GOT3 (cell line): ENCODE measurements around the gene ATG9A.

Source experiments
- DNase-seq: peaks from one replicate; lab custom pipeline; 2025; ENCODE audit warnings: mixed read lengths; lab: John Stamatoyannopoulos, UW

The ATG9A gene

DNA sequence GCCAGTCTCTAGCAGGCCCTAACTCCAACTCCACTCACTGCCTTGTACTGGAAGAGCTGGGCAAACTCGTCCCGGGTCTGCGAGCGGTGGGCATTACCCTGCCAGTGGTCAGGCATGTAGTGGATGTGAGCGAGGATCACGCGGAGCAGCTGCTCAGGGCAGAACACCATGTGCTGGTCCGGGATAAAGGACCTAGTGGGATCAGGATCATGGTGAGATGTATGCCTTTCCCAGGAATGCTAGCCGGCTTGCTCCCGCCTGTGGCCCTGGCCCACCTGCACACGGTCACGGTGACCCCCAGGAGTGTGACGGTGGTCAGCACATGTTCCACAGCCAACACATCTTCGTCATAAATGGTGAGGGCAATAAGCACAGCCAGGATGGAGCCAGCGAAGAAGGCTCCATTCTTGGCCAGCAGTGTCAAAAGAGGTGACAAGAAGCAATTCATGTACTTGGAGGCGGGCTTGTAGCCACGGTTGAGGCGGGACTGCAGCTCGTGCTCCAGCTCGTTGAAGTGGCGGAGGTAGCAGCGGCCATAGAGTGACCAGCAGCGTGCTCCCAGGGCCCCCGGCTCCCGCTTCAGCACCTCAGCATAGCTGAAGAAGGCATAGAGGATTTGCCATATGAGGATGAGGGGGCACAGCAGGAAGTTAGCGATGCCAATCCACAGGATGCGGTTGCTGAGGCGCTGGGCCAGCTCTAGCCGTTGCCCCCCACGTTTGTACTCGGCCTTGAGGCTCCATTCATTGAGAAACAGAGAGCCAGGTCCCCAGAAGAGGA lies 5.4 kb downstream of the ATG9A start:
- no peak for DNase-seq

DNA sequence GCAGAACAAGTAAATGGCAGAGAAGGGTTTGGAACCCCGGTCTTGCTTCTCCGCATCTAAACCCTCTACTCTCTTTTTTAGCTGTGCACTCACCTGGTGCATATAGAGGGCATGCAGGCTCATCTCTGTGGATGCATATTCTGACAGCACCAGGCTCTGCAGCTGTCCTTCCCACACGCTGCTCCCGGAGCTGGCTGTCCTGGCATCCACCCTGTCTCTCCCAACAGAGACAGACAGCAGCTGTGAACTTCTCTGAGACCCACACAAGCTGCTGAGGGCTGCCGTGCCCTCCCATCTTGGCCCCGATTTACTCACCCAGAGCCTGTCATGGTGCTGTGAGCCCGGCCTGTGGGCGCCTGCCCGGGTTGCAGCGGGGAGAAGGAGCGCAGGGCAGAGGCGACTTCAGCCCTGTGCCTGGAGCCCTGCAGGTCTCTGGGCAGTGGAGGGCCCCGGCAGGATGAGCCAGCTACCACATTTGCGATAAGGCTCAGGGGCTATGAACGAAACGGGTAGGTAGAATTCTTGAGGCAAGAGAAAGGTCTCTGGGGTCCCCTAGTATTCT lies 7.4 kb downstream of the ATG9A start:
- DNase-seq = no peak

DNA sequence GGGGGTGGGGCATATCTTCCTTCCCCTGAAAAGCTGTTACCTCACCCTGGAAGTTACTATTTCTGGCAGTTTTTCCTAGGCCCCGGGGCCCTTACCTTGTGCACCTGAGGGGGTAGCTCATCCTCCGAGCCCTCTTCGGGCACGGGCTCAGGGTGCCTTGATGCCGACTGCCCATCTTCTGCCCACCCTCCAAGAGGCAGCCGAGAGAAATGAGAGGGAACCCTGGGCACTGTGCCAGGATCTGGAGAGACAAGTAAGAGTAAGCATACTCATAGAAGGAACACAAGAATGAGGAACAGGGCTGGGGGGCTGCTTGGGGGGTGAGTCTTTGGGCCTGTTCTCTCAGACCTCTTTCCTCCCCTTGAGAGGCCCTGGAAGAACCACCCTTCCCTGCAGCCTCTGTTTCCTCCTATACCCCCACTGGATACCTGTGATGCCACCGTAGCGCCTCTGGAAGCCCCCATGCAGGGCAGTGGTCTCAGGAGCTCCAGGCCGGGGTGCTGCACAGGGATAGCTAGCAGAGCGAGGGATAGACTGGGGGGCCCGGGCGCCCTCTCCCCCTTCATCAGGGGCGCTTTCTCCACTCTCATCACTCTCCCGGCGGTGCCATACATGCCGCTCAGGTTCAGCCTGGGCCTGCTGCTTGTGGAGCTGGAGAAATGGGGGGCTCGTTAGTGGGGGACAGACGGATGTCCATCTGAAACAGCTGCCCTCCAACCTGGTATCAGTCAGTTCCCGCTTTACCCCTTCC lies 8.6 kb downstream of the ATG9A start:
- no peak for DNase-seq

DNA sequence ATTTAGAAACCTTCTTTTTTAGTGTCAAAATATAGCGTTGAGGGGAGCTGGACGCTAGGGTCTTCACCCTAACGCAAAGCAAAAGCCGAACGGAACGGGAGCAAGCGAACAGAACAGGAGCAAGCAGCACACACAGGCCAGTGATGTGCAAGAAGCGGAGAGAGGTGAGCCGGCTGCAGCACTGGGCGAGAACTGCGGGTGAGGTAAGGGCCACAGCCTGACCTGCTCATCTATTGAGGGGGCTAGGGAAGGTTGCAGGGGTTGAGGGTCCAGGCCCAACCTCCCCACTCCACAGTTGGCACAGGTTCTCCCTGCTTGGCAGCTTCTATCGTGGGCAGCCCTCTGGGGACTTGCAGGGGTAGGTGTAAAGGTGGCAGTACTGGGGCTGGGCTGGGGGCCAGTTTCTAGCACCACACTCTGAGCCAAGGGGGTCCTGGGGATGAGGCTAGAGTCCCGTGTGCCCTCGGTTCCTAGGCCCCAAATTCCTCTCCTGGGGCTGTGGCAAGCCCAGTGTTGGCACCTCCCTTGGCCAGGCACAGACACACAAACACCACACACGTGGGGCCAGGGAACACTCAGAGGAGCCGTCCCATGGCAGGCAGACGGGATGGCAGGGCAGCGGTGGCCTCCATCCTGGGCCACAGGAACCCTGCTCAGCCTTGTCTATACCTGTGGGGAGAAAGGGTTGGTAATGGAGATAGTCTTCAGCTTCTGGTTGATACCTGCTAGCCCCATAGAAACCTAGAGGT lies 9.5 kb downstream of the ATG9A start:
- no peak for DNase-seq

DNA sequence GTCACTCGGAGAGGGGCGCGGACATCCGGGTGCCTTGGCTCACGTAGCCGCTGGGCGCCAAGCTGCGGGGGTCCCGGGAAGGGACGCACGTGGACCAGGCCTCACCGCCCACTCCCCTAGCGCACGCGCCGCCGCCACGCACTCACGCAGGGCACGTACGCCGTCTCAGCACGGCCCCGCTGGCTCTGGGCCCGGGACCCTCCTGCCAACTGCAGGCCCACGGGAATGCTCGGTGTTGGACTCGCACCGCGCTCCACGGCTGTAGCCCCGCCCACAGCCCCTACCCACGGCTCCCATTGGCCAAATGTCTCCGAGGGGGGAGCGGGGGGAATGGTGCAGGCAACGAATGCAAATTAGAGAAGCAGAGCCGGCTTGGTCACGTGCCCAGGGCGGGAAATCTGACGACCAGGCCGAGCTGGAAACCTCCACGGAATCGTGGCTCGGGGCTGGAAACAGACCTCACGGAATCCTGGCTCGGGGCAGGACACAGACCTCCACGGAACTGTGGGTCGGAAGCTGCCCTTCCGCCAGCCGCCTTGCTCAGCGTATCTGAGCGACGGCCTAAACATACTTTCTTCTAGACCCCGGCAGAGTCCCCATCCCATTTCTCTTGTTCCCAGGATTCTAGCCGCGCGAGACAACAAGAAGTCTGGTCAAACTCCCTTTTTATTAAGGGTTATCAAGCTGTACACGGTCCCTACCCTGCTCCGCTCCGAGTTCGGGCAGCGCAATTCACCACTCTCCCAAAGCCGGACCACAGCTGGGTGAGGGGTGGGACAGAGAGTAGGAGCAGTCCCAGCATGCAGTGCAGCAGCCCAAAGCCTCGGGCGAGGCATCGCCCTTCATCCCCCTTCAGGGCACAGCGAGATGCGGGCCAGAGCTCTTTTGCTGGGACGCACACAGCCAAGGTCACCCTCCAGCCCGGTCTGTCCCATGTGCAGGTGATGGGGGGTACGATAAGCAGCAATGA lies 10.4 kb downstream of the ATG9A start, which contains the start of gene ABCB6:
Gene ABCB6 (minus strand): TSS at position 227 of the 970 bp plus-strand sequence. CDS start 285 bp downstream, outside the sequence.
- peak; percentile 59 for DNase-seq

DNA sequence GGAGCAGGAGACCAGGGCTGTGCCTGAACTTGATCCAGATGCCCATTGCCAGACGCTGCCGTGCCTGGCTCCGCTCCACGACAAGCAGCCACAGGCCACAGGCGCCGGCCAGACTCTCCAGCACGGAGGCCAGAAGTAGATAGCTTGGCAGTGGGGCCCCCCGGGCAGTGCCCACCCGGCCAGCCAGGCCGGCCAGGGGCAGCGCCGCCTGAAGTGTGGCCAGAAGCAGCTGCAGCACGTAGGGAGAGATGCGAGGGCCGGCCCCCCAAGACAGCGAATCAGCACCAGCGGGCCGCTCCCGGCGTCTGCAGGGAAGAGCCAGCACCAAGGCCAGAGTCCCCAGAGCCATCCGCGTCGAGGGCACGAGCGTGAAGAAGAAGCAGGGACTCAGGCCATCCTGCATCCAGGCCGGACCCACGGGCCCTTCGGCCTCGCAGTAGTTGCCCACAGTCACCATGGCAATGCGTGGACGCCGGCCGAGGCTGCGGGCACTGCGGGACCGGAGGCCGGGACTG lies 11.2 kb downstream of the ATG9A start:
- peak; percentile 67 for DNase-seq

DNA sequence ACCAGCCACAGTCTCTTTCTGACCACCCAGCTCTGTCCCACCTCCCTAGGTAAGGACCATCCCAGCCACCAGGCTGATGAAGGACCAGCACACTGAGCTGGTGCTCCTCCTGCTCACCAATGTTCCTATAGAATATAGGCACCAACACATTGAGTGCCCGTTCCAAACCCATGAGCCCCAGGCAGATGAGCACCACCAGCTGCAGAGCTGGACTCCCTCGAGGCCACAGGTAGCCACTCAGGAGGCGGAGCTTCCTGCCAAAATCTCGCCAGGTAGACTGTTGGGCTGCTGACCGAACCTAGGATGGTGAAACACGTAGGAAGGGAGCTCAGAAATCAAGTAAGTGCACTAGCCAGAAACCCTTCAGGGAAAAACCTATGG lies 12.9 kb downstream of the ATG9A start:
- DNase-seq = no peak

DNA sequence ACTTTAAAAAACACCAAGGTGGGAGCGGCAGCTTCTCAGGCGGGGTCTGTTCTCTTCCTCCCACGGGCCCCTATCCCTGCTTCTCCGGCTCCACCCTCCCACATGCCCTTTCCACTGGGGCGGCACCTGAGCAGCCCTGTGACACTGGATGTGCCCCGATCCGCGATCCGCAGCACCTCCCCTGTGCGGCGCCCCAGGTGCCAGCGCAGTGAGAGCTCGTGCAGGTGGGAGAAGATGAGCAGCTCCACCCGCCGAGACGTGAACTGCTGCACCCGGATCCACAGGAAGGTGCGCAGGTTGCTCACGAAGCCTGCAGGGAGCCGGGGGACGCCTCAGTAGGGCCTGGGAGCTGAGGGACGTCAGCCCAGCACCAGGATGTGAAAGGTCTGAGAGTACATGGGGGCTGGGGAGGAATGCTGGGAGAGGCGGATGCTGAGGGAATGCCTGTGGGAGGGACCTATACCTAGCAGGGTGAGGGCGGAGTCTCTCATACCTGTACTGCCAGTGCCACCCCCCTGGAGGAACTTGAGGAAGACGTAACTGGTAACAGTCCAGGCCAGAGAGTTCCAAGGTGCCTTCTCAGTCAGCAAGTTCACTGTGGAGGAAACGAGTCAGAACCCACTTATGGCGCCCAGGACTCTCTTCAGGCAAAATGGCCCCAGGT lies 13.4 kb downstream of the ATG9A start:
- DNase-seq = no peak

DNA sequence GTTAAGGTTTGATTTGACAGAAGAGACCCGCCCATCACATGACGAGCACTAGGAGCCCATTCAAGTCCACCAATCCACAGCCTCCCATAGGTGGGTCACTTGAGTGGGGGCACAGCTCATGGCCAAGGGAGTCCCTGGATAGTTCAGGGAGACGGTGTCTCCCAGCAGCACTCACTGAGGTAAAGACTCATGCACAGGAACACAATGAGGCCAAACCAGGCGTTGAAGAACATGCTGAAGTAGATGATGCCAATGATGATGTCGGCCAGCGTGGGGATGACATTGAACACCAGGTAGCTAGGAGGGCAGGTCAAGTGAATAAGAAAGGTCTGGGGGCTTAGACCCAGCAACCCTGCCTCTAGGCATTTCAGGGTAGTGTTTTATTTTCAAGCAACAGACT lies 14.7 kb downstream of the ATG9A start:
- no peak for DNase-seq

DNA sequence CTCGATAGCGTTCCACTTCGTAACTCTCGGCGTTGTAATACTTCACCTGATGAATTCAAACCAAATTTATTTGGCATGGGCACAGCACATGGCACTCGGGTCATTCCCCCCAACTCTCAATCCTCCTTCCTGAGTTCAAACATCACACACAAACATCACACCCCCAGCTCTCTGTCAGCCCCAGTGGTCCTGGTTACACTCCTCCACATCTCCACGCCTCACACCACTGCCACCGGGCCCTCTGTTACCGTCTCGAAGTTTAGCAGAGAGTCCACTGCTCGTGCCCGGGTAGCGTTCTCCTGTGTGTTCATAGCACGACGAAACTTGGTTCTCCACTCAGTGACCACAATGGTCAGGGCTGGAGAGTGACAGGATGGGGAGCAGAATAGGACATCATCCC lies 15.3 kb downstream of the ATG9A start:
- no peak for DNase-seq

DNA sequence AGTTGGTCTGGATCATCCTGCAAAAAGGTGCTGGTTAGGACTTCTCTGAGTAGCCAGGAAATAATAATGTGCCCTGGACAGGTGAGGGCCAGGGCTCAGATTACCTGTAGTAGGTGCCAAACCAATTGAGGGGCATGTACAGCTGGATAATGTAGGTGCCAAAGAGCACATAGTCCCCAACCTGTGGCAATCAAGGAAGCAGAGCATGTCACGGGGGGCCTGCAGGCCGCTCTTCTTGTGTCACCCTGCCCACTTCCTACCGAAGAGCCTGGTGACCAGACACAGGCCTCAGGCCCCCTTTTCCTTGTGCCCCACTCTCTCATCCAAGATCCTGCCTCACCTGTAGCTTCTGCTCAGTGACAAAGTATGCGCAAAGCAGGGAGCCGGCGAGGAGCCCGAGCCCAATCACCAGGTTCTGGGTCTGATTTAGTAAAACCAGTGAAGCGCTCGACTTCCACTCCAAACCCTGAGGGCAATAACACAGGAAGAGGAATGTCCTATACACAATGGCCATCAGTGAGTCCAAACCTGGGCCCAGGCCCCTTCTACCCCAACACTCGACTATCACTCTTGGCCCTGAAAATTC lies 15.9 kb downstream of the ATG9A start:
- no peak for DNase-seq

DNA sequence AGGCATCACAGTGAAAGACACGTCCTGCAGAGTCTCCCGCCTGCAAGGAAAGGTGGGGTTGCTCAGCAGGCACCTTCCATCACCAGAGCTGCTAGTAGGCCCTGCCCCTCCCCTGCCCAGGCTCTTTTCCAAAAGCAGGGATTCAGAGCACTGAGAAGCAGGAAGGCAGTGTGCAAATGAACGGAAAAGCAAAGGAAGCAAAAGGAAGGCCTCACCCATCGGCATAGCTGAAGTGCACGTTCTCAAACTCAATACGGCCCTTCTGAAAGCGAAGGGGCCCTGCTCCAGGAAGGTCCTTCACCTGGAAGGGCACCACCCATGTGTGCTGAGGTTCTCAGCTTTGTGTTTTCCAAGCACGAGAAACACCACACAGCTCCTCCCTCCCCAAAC lies 16.4 kb downstream of the ATG9A start:
- DNase-seq = no peak

DNA sequence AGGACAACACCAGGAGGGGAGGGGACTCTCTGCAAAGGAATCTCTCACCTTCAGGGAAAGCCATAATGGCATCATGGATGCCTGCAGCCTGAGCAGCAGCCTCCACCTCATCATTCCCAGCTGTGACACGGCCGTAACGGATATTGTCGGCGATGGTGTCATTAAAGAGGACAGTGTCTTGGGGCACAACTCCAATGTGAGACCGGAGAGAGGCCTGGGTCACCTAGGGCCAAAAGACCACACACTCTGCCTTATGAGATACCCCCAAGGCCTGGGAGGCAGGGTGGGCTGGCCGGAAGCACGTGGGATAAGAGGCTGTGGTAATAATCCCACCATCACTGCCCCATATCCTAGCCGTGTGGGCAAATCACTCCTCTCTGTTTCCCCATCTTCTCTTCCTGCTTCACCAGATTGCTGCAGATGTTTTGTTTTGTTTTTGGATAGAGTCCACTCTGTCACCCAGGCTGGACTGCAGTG lies 18.5 kb downstream of the ATG9A start:
- no peak for DNase-seq

DNA sequence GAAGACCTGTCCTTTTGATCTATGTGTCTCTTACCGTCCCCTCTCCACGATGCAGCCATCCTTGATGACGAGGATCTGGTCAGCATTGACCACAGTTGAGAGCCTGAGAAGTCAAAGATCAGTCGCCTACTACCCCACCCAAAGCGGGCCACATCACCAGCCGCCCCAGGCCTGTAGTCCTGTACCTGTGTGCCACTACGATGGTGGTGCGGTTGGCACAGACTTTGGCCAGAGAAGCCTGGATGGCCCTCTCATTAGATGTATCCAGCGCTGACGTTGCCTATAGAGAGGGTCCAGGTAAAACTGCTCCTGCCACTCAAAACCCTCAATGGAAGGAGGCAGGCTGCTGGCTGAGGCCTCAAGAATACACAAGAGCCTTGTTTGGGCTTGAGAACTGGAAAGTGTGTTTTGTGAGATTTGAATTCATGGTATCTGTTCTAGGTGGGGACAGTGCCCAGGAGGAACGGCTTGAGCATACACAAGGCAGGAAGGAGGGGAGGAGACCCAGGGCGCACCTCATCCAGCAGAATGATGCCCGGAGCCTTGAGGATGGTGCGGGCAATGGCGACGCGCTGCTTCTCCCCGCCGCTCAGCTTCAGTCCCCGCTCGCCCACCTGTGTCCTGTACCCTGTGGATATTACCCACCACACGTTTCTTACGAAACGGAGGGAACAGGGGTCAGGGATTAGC lies 19.1 kb downstream of the ATG9A start:
- no peak for DNase-seq

DNA sequence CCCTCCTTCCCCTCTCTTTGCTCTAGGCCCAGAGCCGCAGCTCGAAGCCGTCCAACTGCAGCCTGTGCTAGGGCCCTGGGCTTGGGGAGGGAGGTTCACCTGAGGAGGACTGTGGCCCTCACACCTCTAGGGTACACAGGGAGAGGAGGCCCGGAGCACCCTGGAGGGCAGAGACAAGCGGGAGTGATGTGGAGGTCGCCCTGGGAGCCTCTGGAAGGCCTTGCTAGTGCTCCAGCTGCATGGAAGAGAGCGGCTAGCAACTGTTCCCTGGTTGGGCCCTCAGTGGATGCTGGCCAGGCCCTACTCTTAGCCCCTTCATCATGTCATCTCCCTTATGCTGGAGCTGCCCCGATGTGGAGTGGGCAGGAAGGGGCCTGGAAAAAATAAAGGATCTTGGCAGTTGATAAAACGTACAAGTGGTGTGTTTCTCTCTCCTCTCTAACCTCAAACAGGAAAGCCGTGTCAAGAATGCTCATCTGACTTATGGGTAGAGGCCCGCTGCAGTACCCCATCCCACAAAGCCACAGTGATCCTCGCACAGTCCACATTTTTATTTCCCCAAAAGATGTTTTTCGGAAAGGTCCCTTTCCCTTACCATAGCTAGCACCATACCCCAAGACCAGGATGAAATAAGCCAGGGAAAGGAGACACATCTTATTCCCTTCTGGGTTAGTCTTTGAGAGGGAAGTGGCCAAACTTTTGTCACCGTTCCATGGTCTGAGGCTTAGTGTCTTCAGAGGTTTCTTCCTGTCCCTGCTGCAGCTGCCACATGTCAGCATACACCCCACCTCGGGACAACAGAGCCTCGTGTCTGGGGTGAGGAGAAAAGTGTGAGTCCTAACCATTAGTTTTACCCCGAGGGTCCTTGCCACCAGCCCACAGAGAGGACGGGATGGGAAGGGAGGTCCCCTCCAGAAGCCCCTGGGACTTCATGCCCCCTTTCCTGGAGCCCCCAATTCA lies 19.9 kb downstream of the ATG9A start:
- no peak for DNase-seq

DNA sequence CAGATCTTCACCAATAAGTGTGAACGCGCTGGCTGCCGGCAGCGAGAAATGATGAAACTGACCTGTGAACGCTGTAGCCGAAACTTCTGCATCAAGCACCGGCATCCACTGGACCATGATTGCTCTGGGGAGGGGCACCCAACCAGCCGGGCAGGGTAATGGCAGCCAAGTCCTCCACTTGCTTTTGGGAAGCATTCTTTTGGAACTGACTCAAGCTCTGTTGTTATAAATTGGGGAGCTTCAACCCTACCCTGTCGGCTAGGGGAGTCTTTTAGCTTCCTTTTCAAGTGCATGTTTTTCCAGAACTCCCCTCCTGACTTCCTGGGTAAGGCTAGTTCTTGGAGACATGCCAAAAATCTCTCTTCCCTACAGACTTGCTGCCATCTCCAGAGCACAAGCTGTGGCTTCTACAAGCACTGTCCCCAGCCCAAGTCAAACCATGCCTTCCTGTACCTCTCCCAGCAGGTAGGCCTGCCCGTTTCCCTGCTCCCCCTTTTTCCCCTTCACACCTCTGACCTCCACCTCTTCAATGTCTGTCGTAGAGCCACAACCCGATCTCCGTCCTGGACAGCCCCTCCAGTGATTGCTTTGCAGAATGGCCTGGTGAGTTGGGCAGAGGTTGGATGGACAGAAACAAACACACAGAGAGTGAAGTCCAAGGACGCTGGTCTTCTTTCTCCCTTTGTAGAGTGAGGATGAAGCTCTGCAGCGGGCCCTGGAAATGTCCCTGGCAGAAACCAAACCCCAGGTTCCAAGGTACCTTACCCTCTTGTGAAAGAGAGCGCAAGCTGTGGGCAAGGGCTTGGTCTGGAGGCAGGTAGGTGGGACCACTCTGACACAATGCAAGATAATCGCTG lies 21.3 kb downstream of the ATG9A start:
- no peak for DNase-seq
